ENCODE data around the gene GPM6B.

GRCh38 chrX:13774696-13775095, 42.2 kb downstream of the GPM6B start:
- TF ChIP-seq CTCF (IDR thresholded peaks at IDR 0.05) (no peak), EP300 (IDR thresholded peaks at IDR 0.05) (no peak), POLR2A (IDR thresholded peaks at IDR 0.05) (no peak)

Measured in stomach (tissue), 4 donors.